Ovary (tissue), 9 donors: ENCODE data around the gene FOXP1. TPM values are rescaled to one million over a fixed set of nuclear protein-coding genes. Genes with fewer than 3 reads are reported as not detected.
"Not testable (repeated sequence)": the region's sequence is repeated elsewhere in the genome, so short reads cannot be mapped to it uniquely, and the experiment has no call there.

ENCODE experiments used
- DNase-seq, 5 donors: peaks; one replicate each; pipeline ENCODE4 v3.0.0-alpha.2; 2019 to 2020
- H3K27ac ChIP-seq, 2 donors: fragments of 200-600 bp; one replicate each; pipeline versions ENCODE4 v1.5.1 to v1.8.0; 2019 to 2022
- H3K27me3 ChIP-seq: fragments of 200-600 bp; one replicate; pipeline ENCODE4 v1.8.0; 2022
- H3K36me3 ChIP-seq: fragments of 200-600 bp; sonication (generic); one replicate; pipeline ENCODE4 v1.5.1; 2019
- H3K4me1 ChIP-seq: one replicate; pipeline ENCODE4 v1.8.1; 2013; ENCODE audit warnings: mild to moderate bottlenecking, moderate library complexity; ENCODE audit not compliant: insufficient read depth
- H3K4me3 ChIP-seq: fragments of 200-600 bp; sonication (generic); one replicate; pipeline ENCODE4 v1.5.1; 2017
- H3K9me3 ChIP-seq, 2 donors: fragments of 200-600 bp in 1 of 2; sonication (generic) in 1 of 2; one replicate each; pipeline versions ENCODE4 v1.5.1 to v1.8.1; 2013 to 2019; ENCODE audit warnings: mild to moderate bottlenecking in 1 of 2, moderate library complexity in 1 of 2
- CTCF ChIP-seq, 3 donors: fragments of 450-650 bp in 2 of 3; fragments of 200-600 bp in 1 of 3; IDR thresholded peaks; one replicate each; pipeline versions ENCODE4 v1.5.1 to v1.8.0; 2016 to 2022; ENCODE audit warnings: antibody characterized with exemption in 3 of 3, mild to moderate bottlenecking in 1 of 3
- EP300 ChIP-seq: sonication (generic); formaldehyde crosslinking; IDR thresholded peaks from one replicate; pipeline ENCODE4 v1.6.1; 2017; ENCODE audit warnings: antibody characterized with exemption
- POLR2A ChIP-seq: fragments of 450-650 bp; IDR thresholded peaks from one replicate; pipeline ENCODE4 v1.6.1; 2017; ENCODE audit warnings: antibody characterized with exemption, mild to moderate bottlenecking, moderate library complexity
- WGBS, 3 donors: extraction: QIAGEN DNeasy Blood & Tissue Kit in 1 of 3; methylation state at CpG; one replicate each; pipeline versions ENCODE4 v1.1.5 to v1.1.7; 2013 to 2017; 5-methylcytosine and 5-hydroxymethylcytosine counted together
- intact Hi-C, 4 donors: fragments of 100-400 bp; cut with DNase I; formaldehyde crosslinking; loops; one replicate each; pipeline versions ENCODE4 v1.11.0 to v1.15.1; 2022 to 2023
- polyA plus RNA-seq, 2 donors: library from polyadenylated mRNA; stranded (reverse); fragments of 200-250 nt in 1 of 2; fragments of 350-450 nt in 1 of 2; fragmentation: Illumina TruSeq in 1 of 2; extraction: RNeasy Lipid Tissue Mini Kit (QIAGEN cat#74804) in 1 of 2; gene quantifications; one replicate each; pipeline ENCODE4 v1.2.3, GENCODE V29; 2013 to 2014
- total RNA-seq, 7 donors: library from RNA; depleted of rRNA in 2 of 7; stranded (reverse); fragments of >200 nt in 2 of 7; fragmentation: NEBNext Ultra II Directional in 3 of 7; extraction: Animal tissue kit (Norgen Biotek cat#: 25700) in 3 of 7; gene quantifications; one replicate each; pipeline versions ENCODE4 v1.1.0 to v1.2.4, GENCODE V29; 2016 to 2023
- donor health status: DM: no; HTN: no; CAD: no; lungs with moderate emphysema.
- donor health status: DM: no; HTN: no; CAD: no.
- donor health status: Bipolar disorder and iron deficiency.
- donor health status: DM: yes; HTN: yes; CAD: no.
- donor health status: DM: no; HTN: no; CAD: no.
- donor health status: DM: yes; HTN: yes; CAD: no.

FOXP1 gene
- total and polyA plus RNA-seq, 9 donors: 31.7 to 126 (median 114) TPM

- H3K27me3 ChIP-seq: no peaks in the 10 kb centered on the region
- H3K27ac ChIP-seq: peak overlapping the region in 1 of 2 donors; percentile 46
- no peak for TF ChIP-seq POLR2A
- no peak for TF ChIP-seq CTCF (IDR thresholded peaks at IDR 0.05)
- no peak for TF ChIP-seq EP300
- H3K4me1 ChIP-seq: peaks cover 17% of the 10 kb centered on the region
- no peak for DNase-seq
- no peaks in the 10 kb centered on the region for H3K36me3 ChIP-seq
- intact Hi-C loops: loop anchor here in 2 of 4 donors (10.0 kb wide), 1 partner anchor 85 kb away; no protein-coding TSS in a partner anchor
- 25 to 51% (median 30%) methylated on average over 7 of the region's 7 CpGs for WGBS, 3 donors
- H3K9me3 ChIP-seq: no peaks in the 10 kb centered on the region
- H3K4me3 ChIP-seq: no peak overlapping the region
These were observed 603.4 kb downstream of the FOXP1 start for GRCh38 chr3:70979983-70980645.

DNA sequence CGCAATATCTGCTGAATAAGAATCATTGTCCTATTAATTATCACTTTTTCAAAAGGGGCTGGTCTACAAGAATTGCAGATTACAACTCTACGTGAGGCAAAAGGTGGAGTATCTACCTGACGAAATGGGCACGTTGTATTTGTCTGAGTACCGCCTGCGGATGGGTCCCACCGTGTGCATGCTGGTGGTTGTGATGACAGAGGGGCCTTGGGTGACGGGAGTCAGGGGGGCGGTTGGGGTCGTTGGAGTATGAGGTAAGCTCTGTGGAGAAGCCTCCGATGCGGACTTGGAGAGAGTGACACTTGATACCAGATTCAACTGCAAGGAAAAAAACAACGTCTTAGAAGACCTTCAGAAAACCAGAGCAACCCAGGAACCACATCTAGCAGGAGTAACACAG is 605.8 kb downstream of the FOXP1 start:
- DNase-seq: no peak
- TF ChIP-seq EP300: no peak
- TF ChIP-seq POLR2A: no peak
- no peak for TF ChIP-seq CTCF (IDR thresholded peaks at IDR 0.05)
- Histone ChIP-seq H3K36me3 (no peaks in the 10 kb centered on the region), H3K9me3 (no peaks in the 10 kb centered on the region), H3K27me3 (no peaks in the 10 kb centered on the region), H3K4me1 (peaks cover 8% of the 10 kb centered on the region), H3K4me3 (no peak overlapping the region), H3K27ac (no peak overlapping the region)
- 94 to 95% (median 94%) methylated on average over 13 of the region's 13 CpGs for WGBS, 3 donors
- intact Hi-C loops: no loop called here

- H3K27ac ChIP-seq: peak overlapping the region in 1 of 2 donors; percentile 10
- H3K4me3 ChIP-seq, H3K36me3 ChIP-seq, H3K27me3 ChIP-seq, H3K4me1 ChIP-seq, H3K9me3 ChIP-seq, DNase-seq, intact Hi-C loops: not testable (repeated sequence)
- 95 to 96% (median 95%) methylated on average over 5 of the region's 5 CpGs for WGBS, 3 donors
These were observed 607.5 kb downstream of the FOXP1 start for GRCh38 chr3:70975981-70976380.

DNA sequence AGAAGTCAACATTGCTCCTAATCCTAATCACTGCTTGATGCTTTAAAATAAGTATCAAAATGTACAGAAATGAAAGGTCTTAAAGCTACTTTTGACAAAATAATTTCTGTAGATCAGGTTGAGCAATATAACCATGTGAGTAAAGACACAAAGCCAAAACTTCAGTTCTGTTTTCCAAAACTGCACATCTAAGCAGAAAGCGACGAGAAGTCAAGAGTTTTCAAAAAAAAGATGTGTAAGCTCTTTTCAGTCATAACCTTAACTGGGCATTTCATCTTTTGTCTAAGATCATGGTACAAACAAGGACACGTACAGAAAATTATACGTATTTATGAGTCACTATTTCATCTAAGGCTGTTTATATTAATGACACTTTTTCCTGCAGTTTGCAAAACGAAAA is 608.8 kb downstream of the FOXP1 start:
- no peaks in the 10 kb centered on the region for H3K4me1 ChIP-seq
- no peak overlapping the region for H3K27ac ChIP-seq
- intact Hi-C loops: no loop called here
- no peak overlapping the region for H3K4me3 ChIP-seq
- no peaks in the 10 kb centered on the region for H3K9me3 ChIP-seq
- no peak for DNase-seq
- TF ChIP-seq CTCF (IDR thresholded peaks at IDR 0.05) (no peak), EP300 (no peak), POLR2A (no peak)
- no peaks in the 10 kb centered on the region for H3K36me3 ChIP-seq
- WGBS, 3 donors: 86 to 88% (median 87%) methylated on average over 5 of the region's 5 CpGs
- no peaks in the 10 kb centered on the region for H3K27me3 ChIP-seq

GRCh38 chr3:70973558-70973957 is 610.0 kb downstream of the FOXP1 start:
- Histone ChIP-seq H3K4me3 (no peak overlapping the region), H3K4me1 (no peaks in the 10 kb centered on the region), H3K36me3 (no peaks in the 10 kb centered on the region), H3K27me3 (no peaks in the 10 kb centered on the region), H3K9me3 (no peaks in the 10 kb centered on the region), H3K27ac (no peak overlapping the region)
- intact Hi-C loops: no loop called here
- TF ChIP-seq CTCF (IDR thresholded peaks at IDR 0.05) (no peak), POLR2A (no peak), EP300 (no peak)
- no peak for DNase-seq
- 90 to 94% (median 90%) methylated on average over 6 of the region's 6 CpGs for WGBS, 3 donors
